Calu3 (cell line): ENCODE data around the gene TWIST2. TPM values are rescaled to one million over a fixed set of nuclear protein-coding genes. Genes with fewer than 3 reads are reported as not detected.

Experiments
- BruUV-seq: library from RNA; stranded (reverse); fragments of 400-500 nt; replicated peaks from 2 replicates; lab custom pipeline; 2021; lab: Mats Ljungman, UMichigan
- CTCF ChIA-PET: fragments of 300-600 bp; sonication (Branson Sonifier 250); formaldehyde crosslinking; loops from one replicate; lab custom pipeline; 2022; ENCODE audit warnings: antibody characterized with exemption; lab: Charles Lee
- DNase-seq: peaks from one replicate; pipeline ENCODE4 v3.0.0; 2022
- H3K27ac Mint-ChIP-seq: one replicate; pipeline ENCODE4 v1.8.0; 2022; ENCODE audit warnings: mixed read lengths; ENCODE audit not compliant: unreplicated experiment
- H3K27me3 Mint-ChIP-seq: one replicate; pipeline ENCODE4 v1.8.0; 2022; ENCODE audit warnings: mixed read lengths; ENCODE audit not compliant: unreplicated experiment
- H3K36me3 Mint-ChIP-seq: one replicate; pipeline ENCODE4 v1.8.0; 2022; ENCODE audit warnings: mild to moderate bottlenecking, moderate library complexity, mixed read lengths; ENCODE audit not compliant: insufficient read depth, unreplicated experiment
- H3K4me1 Mint-ChIP-seq: one replicate; pipeline ENCODE4 v1.8.0; 2022; ENCODE audit warnings: mild to moderate bottlenecking, low read depth, mixed read lengths; ENCODE audit not compliant: unreplicated experiment
- H3K4me3 Mint-ChIP-seq: one replicate; pipeline ENCODE4 v1.8.0; 2022; ENCODE audit warnings: mild to moderate bottlenecking, low read depth, moderate library complexity, mixed read lengths; ENCODE audit not compliant: unreplicated experiment
- H3K9me3 Mint-ChIP-seq: one replicate; pipeline ENCODE4 v1.8.0; 2022; ENCODE audit warnings: low read depth, mixed read lengths; ENCODE audit not compliant: unreplicated experiment
- intact Hi-C: fragments of 100-400 bp; cut with micrococcal nuclease; formaldehyde crosslinking; loops from one replicate; pipeline ENCODE4 v1.10.0; 2022; ENCODE audit not compliant: unreplicated experiment
- total RNA-seq: library from RNA; stranded (reverse); gene quantifications from 2 replicates; pipeline ENCODE4 v1.2.3, GENCODE V29; 2022
- TF ChIP-seq, protein P1 (sequence below): fragments of 200-600 bp; IDR thresholded peaks from one replicate; pipeline ENCODE4 v1.8.0; 2022; ENCODE audit warnings: antibody characterized with exemption; ENCODE audit not compliant: unreplicated experiment

TWIST2 gene
- total RNA-seq, 1 experiment from 2014 or later = not detected

GRCh38 chr2:238954841-238955591 lies 107.1 kb downstream of the TWIST2 start:
- Mint-ChIP-seq H3K27me3 (peaks cover 28% of the 10 kb centered on the region), H3K36me3 (no peaks in the 10 kb centered on the region)

GRCh38 chr2:238955648-238956531 lies 108.0 kb downstream of the TWIST2 start:
- Mint-ChIP-seq H3K4me3 (no peak overlapping the region), H3K27ac (no peak overlapping the region), H3K9me3 (peaks cover 2% of the 10 kb centered on the region), H3K27me3 (peaks cover 36% of the 10 kb centered on the region), H3K36me3 (no peaks in the 10 kb centered on the region), H3K4me1 (peaks cover 7% of the 10 kb centered on the region)
- no TSS peak for BruUV-seq
- TF ChIP-seq, protein P1, sequence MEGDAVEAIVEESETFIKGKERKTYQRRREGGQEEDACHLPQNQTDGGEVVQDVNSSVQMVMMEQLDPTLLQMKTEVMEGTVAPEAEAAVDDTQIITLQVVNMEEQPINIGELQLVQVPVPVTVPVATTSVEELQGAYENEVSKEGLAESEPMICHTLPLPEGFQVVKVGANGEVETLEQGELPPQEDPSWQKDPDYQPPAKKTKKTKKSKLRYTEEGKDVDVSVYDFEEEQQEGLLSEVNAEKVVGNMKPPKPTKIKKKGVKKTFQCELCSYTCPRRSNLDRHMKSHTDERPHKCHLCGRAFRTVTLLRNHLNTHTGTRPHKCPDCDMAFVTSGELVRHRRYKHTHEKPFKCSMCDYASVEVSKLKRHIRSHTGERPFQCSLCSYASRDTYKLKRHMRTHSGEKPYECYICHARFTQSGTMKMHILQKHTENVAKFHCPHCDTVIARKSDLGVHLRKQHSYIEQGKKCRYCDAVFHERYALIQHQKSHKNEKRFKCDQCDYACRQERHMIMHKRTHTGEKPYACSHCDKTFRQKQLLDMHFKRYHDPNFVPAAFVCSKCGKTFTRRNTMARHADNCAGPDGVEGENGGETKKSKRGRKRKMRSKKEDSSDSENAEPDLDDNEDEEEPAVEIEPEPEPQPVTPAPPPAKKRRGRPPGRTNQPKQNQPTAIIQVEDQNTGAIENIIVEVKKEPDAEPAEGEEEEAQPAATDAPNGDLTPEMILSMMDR = no peak
- CTCF ChIA-PET = interaction anchor here (1.8 kb wide), 1 partner anchor 8 kb away, joined by 3 read pairs; no protein-coding TSS in a partner anchor
- intact Hi-C loops = no loop called here
- no peak for DNase-seq

More at GRCh38 chr2:238954841-238955591, 107.1 kb downstream of the TWIST2 start:
- intact Hi-C loops = no loop called here
- CTCF ChIA-PET = no interaction called here
- peaks cover 7% of the 10 kb centered on the region for H3K4me1 Mint-ChIP-seq
- TF ChIP-seq, protein P1 = no peak
- DNase-seq = no peak
- no peak overlapping the region for H3K27ac Mint-ChIP-seq
- no TSS peak for BruUV-seq
- no peak overlapping the region for H3K4me3 Mint-ChIP-seq
- no peaks in the 10 kb centered on the region for H3K9me3 Mint-ChIP-seq

GRCh38 chr2:238956676-238957075 lies 108.8 kb downstream of the TWIST2 start:
- H3K9me3 Mint-ChIP-seq = peaks cover 2% of the 10 kb centered on the region
- H3K27ac Mint-ChIP-seq = no peak overlapping the region
- CTCF ChIA-PET = interaction anchor here (1.8 kb wide), 1 partner anchor 9 kb away, joined by 3 read pairs; no protein-coding TSS in a partner anchor
- peaks cover 40% of the 10 kb centered on the region for H3K27me3 Mint-ChIP-seq
- no peak for DNase-seq
- H3K4me1 Mint-ChIP-seq = peaks cover 7% of the 10 kb centered on the region
- TF ChIP-seq, protein P1 = no peak
- intact Hi-C loops = no loop called here
- H3K4me3 Mint-ChIP-seq = no peak overlapping the region
- H3K36me3 Mint-ChIP-seq = no peaks in the 10 kb centered on the region
- no TSS peak for BruUV-seq
